Neuronal stem cell (in vitro differentiated cells): ENCODE results near the gene MTERF4.

Experiments used
- DNase-seq: peaks from one replicate; pipeline ENCODE4 v3.0.0-alpha.2; 2013; ENCODE audit warnings: low spot score
- H2AFZ ChIP-seq: one replicate; pipeline ENCODE4 v1.6.1; 2013; ENCODE audit warnings: mild to moderate bottlenecking, low read length, inconsistent platforms
- H2AK5ac ChIP-seq: 2 replicates; pipeline ENCODE4 v1.6.1; 2013; ENCODE audit warnings: low read depth, mild to moderate bottlenecking, inconsistent platforms, low read length, moderate library complexity, mixed read lengths
- H2BK120ac ChIP-seq: 2 replicates; pipeline ENCODE4 v1.6.1; 2013; ENCODE audit warnings: low read depth, mild to moderate bottlenecking, inconsistent platforms, low read length, moderate library complexity, mixed read lengths
- H2BK12ac ChIP-seq: one replicate; pipeline ENCODE4 v1.6.1; 2013; ENCODE audit warnings: low read length, inconsistent platforms
- H2BK15ac ChIP-seq: 2 replicates; pipeline ENCODE4 v1.6.1; 2013; ENCODE audit warnings: mild to moderate bottlenecking, low read length, inconsistent platforms, mixed read lengths
- H2BK5ac ChIP-seq: one replicate; pipeline ENCODE4 v1.6.1; 2013; ENCODE audit warnings: inconsistent platforms, mild to moderate bottlenecking, low read length, moderate library complexity
- H3K14ac ChIP-seq: one replicate; pipeline ENCODE4 v1.6.1; 2013; ENCODE audit warnings: low read length, inconsistent platforms
- H3K18ac ChIP-seq: 2 replicates; pipeline ENCODE4 v1.6.1; 2013; ENCODE audit warnings: low read length, inconsistent platforms
- H3K23ac ChIP-seq: 2 replicates; pipeline ENCODE4 v1.6.1; 2013; ENCODE audit warnings: low read depth, mild to moderate bottlenecking, mixed read lengths, low read length, inconsistent platforms; ENCODE audit not compliant: poor library complexity
- H3K27ac ChIP-seq: replicated peaks from 3 replicates; pipeline ENCODE4 v1.5.1; 2013; ENCODE audit warnings: low read length, inconsistent platforms
- H3K27me3 ChIP-seq, 3 experiments: 2 replicates each; pipeline ENCODE4 v1.6.1; 2013; ENCODE audit warnings: low read length in 3 of 3, mild to moderate bottlenecking in 2 of 3, inconsistent platforms in 1 of 3, low read depth in 1 of 3, mixed read lengths in 1 of 3, moderate library complexity in 1 of 3; ENCODE audit not compliant: control insufficient read depth in 3 of 3, insufficient read depth in 3 of 3
- H3K36me3 ChIP-seq, 2 donors: replicated peaks in 1 of 2; 2 replicates each; pipeline ENCODE4 v1.6.1; 2013; ENCODE audit warnings: low read length in 2 of 2; ENCODE audit not compliant: control insufficient read depth in 2 of 2, insufficient read depth in 2 of 2
- H3K4ac ChIP-seq: 2 replicates; pipeline ENCODE4 v1.6.1; 2013; ENCODE audit warnings: inconsistent platforms, mild to moderate bottlenecking, low read length, moderate library complexity
- H3K4me1 ChIP-seq, 2 donors: 1 replicate in 1 of 2; 2 replicates in 1 of 2; pipeline ENCODE4 v1.6.1; 2013; ENCODE audit warnings: low read length in 2 of 2, low read depth in 1 of 2; ENCODE audit not compliant: control insufficient read depth in 2 of 2, insufficient read depth in 1 of 2
- H3K4me2 ChIP-seq: one replicate; pipeline ENCODE4 v1.6.1; 2013; ENCODE audit warnings: mild to moderate bottlenecking, low read length, inconsistent platforms; ENCODE audit not compliant: insufficient read depth, poor library complexity, severe bottlenecking
- H3K4me3 ChIP-seq, 2 donors: 2 replicates each; pipeline ENCODE4 v1.5.1; 2013; ENCODE audit warnings: low read length in 2 of 2, mild to moderate bottlenecking in 2 of 2, inconsistent platforms in 1 of 2, moderate library complexity in 1 of 2
- H3K79me1 ChIP-seq: one replicate; pipeline ENCODE4 v1.6.1; 2013; ENCODE audit warnings: low read depth, mild to moderate bottlenecking, inconsistent platforms, low read length, moderate library complexity
- H3K9ac ChIP-seq: one replicate; pipeline ENCODE4 v1.6.1; 2013; ENCODE audit warnings: mild to moderate bottlenecking, low read depth, low read length, inconsistent platforms; ENCODE audit not compliant: poor library complexity
- H3K9me3 ChIP-seq, 2 donors: replicated peaks in 1 of 2; 2 replicates each; pipeline versions ENCODE3 to v1.6.1; 2013; ENCODE audit warnings: low read length in 2 of 2, mild to moderate bottlenecking in 2 of 2, inconsistent platforms in 1 of 2, low read depth in 1 of 2, mixed read lengths in 1 of 2, moderate library complexity in 1 of 2; ENCODE audit not compliant: control insufficient read depth in 2 of 2, insufficient read depth in 1 of 2
- H4K8ac ChIP-seq: one replicate; pipeline ENCODE4 v1.6.1; 2013; ENCODE audit warnings: low read depth, mild to moderate bottlenecking, inconsistent platforms, low read length, moderate library complexity
- H4K91ac ChIP-seq: one replicate; pipeline ENCODE4 v1.6.1; 2013; ENCODE audit warnings: low read length, low read depth, mild to moderate bottlenecking, inconsistent platforms; ENCODE audit not compliant: poor library complexity
- WGBS, 2 donors: extraction: QIAGEN DNeasy Blood & Tissue Kit; methylation state at CpG; one replicate each; pipeline ENCODE4 v1.1.7; 2013; ENCODE audit warnings: missing lambda C conversion rate in 2 of 2, mixed read lengths in 1 of 2; ENCODE audit not compliant: insufficient read length in 2 of 2, insufficient replicate concordance in 1 of 2; ENCODE audit errors: extremely low coverage in 2 of 2; 5-methylcytosine and 5-hydroxymethylcytosine counted together

The MTERF4 gene

GRCh38 chr2:241149675-241149924 lies 47.5 kb upstream of the MTERF4 start:
- no peak overlapping the region for H2BK120ac ChIP-seq
- peaks cover 2 to 19% of the 10 kb centered on the region in 2 donors for H3K36me3 ChIP-seq
- H3K4me1 ChIP-seq = peaks cover 12 to 16% of the 10 kb centered on the region in 2 donors
- H3K79me1 ChIP-seq = peaks cover 3% of the 10 kb centered on the region
- H3K4me2 ChIP-seq = peak overlapping the region; percentile 100
- peak overlapping the region; percentile 95 for H3K9ac ChIP-seq
- H3K4me3 ChIP-seq = peak overlapping the region; percentile 86 to 94
- peak overlapping the region; percentile 46 for H2AK5ac ChIP-seq
- peaks cover 0 to 6% (median 0%) of the 10 kb centered on the region in 3 experiments for H3K27me3 ChIP-seq
- no peak overlapping the region for H3K27ac ChIP-seq
- H3K9me3 ChIP-seq = no peaks in the 10 kb centered on the region
- H3K23ac ChIP-seq = peak overlapping the region; percentile 98
- no CpG with 5 or more reads among the region's 23 CpGs for WGBS, 2 donors
- peak overlapping the region; percentile 11 for H3K4ac ChIP-seq
- peak overlapping the region; percentile 99 for H2AFZ ChIP-seq
- H4K8ac ChIP-seq = no peak overlapping the region
- H4K91ac ChIP-seq = no peak overlapping the region
- peak overlapping the region; percentile 84 for H2BK12ac ChIP-seq
- no peak for DNase-seq
- no peak overlapping the region for H3K14ac ChIP-seq
- H2BK5ac ChIP-seq = peak overlapping the region; percentile 19
- peak overlapping the region; percentile 85 for H3K18ac ChIP-seq
- H2BK15ac ChIP-seq = no peak overlapping the region

GRCh38 chr2:241148891-241149674 lies 47.0 kb upstream of the MTERF4 start, which contains the start of gene PASK:
Gene PASK (minus strand): TSS chr2:241149472. CDS start chr2:241143032, 6,440 bp downstream.
- H3K9ac ChIP-seq = peak within 1 kb of the TSS; percentile 95
- H3K4me2 ChIP-seq = peak within 1 kb of the TSS; percentile 100
- no CpG with 5 or more reads among the region's 88 CpGs for WGBS, 2 donors
- peak within 1 kb of the TSS; percentile 46 for H2AK5ac ChIP-seq
- no peaks in the 10 kb centered on the region for H3K9me3 ChIP-seq
- H2BK15ac ChIP-seq = no peak within 1 kb of the TSS
- peak within 1 kb of the TSS; percentile 11 for H3K4ac ChIP-seq
- peak within 1 kb of the TSS; percentile 84 for H2BK12ac ChIP-seq
- H2BK120ac ChIP-seq = peak within 1 kb of the TSS; percentile 61
- H3K4me1 ChIP-seq = peaks cover 12 to 16% of the 10 kb centered on the region in 2 donors
- no peak within 1 kb of the TSS for H4K8ac ChIP-seq
- H2BK5ac ChIP-seq = peak within 1 kb of the TSS; percentile 53
- no peak within 1 kb of the TSS for H3K27ac ChIP-seq
- H3K23ac ChIP-seq = peak within 1 kb of the TSS; percentile 98
- peak within 1 kb of the TSS; percentile 99 for H2AFZ ChIP-seq
- peak within 1 kb of the TSS; percentile 92 for H3K18ac ChIP-seq
- H3K27me3 ChIP-seq = peaks cover 0 to 6% (median 0%) of the 10 kb centered on the region in 3 experiments
- H3K79me1 ChIP-seq = peaks cover 3% of the 10 kb centered on the region
- peak within 1 kb of the TSS; percentile 39 for H3K14ac ChIP-seq
- peak within 1 kb of the TSS; percentile 86 to 94 for H3K4me3 ChIP-seq
- peaks cover 2 to 19% of the 10 kb centered on the region in 2 donors for H3K36me3 ChIP-seq
- H4K91ac ChIP-seq = no peak within 1 kb of the TSS
- peak; percentile 89 for DNase-seq

GRCh38 chr2:241148239-241148638 lies 46.2 kb upstream of the MTERF4 start:
- DNase-seq = no peak
- WGBS, 2 donors = no CpG with 5 or more reads among the region's 4 CpGs
- H2BK5ac ChIP-seq = no peak overlapping the region

GRCh38 chr2:241147336-241147735 lies 45.2 kb upstream of the MTERF4 start:
- no peak overlapping the region for H2AFZ ChIP-seq
- no peak overlapping the region for H2BK12ac ChIP-seq
- no peak overlapping the region for H3K14ac ChIP-seq
- H3K23ac ChIP-seq = no peak overlapping the region
- H3K79me1 ChIP-seq = peaks cover 3% of the 10 kb centered on the region
- no peak overlapping the region for H3K27ac ChIP-seq
- WGBS, 2 donors = no CpG with 5 or more reads among the region's 3 CpGs
- H4K91ac ChIP-seq = no peak overlapping the region
- DNase-seq = no peak
- no peak overlapping the region for H2AK5ac ChIP-seq
- no peak overlapping the region for H2BK15ac ChIP-seq
- H2BK5ac ChIP-seq = no peak overlapping the region
- no peak overlapping the region for H2BK120ac ChIP-seq
- H3K9me3 ChIP-seq = no peaks in the 10 kb centered on the region
- no peak overlapping the region for H4K8ac ChIP-seq
- no peak overlapping the region for H3K9ac ChIP-seq
- H3K27me3 ChIP-seq = peaks cover 0 to 6% (median 0%) of the 10 kb centered on the region in 3 experiments
- no peak overlapping the region for H3K4me2 ChIP-seq
- no peak overlapping the region for H3K4ac ChIP-seq
- H3K4me1 ChIP-seq = peaks cover 12 to 16% of the 10 kb centered on the region in 2 donors
- no peak overlapping the region for H3K18ac ChIP-seq
- H3K4me3 ChIP-seq = no peak overlapping the region
- H3K36me3 ChIP-seq = peaks cover 2 to 17% of the 10 kb centered on the region in 2 donors

More at GRCh38 chr2:241148239-241148638, 46.2 kb upstream of the MTERF4 start:
- peak overlapping the region; percentile 99 for H2AFZ ChIP-seq
- H4K8ac ChIP-seq = no peak overlapping the region
- H2BK120ac ChIP-seq = no peak overlapping the region
- H2BK15ac ChIP-seq = no peak overlapping the region
- H3K27ac ChIP-seq = no peak overlapping the region
- H3K79me1 ChIP-seq = peaks cover 3% of the 10 kb centered on the region
- H3K4me3 ChIP-seq = peak overlapping the region in 1 of 2 donors; percentile 86
- no peak overlapping the region for H3K23ac ChIP-seq
- H3K27me3 ChIP-seq = peaks cover 0 to 6% (median 0%) of the 10 kb centered on the region in 3 experiments
- no peak overlapping the region for H3K9ac ChIP-seq
- H3K18ac ChIP-seq = no peak overlapping the region
- H4K91ac ChIP-seq = no peak overlapping the region
- no peak overlapping the region for H3K4ac ChIP-seq
- H3K36me3 ChIP-seq = peaks cover 0 to 16% of the 10 kb centered on the region in 2 donors
- peaks cover 12 to 16% of the 10 kb centered on the region in 2 donors for H3K4me1 ChIP-seq
- H2BK12ac ChIP-seq = no peak overlapping the region
- H3K14ac ChIP-seq = peak overlapping the region; percentile 39
- no peaks in the 10 kb centered on the region for H3K9me3 ChIP-seq
- peak overlapping the region; percentile 100 for H3K4me2 ChIP-seq
- no peak overlapping the region for H2AK5ac ChIP-seq
